LHCN-M2 (cell line): ENCODE results near the gene OR5K3. TPM values are rescaled to one million over a fixed set of nuclear protein-coding genes. Genes with fewer than 3 reads are reported as not detected.
"Not testable (repeated sequence)": the region's sequence is repeated elsewhere in the genome, so short reads cannot be mapped to it uniquely, and the experiment has no call there.

ENCODE experiments used
- DNase-seq: peaks from one replicate; pipeline ENCODE4 v3.0.0-alpha.2; 2012; ENCODE audit warnings: low read depth
- polyA plus RNA-seq: library from polyadenylated mRNA; unstranded; fragments of >200 nt; gene quantifications from one replicate; pipeline ENCODE4 v1.2.1, GENCODE V29; 2012; ENCODE audit warnings: missing spikeins
- total RNA-seq: library from RNA; depleted of rRNA; stranded (reverse); fragments of >200 nt; gene quantifications from 2 replicates; pipeline ENCODE4 v1.2.3, GENCODE V29; 2014; rRNA removed

Gene OR5K3
- total RNA-seq: not detected in 2 replicates
- polyA plus RNA-seq: not detected

GRCh38 chr3:98390366-98390765, at the start of gene OR5K3:
OR5K3 (plus strand) TSS chr3:98390666; CDS start chr3:98390666, 0 bp downstream.
- no peak for DNase-seq

GRCh38 chr3:98341758-98342157, 48.7 kb upstream of the OR5K3 start:
- DNase-seq: no peak

- DNase-seq: peak; percentile 50
These were observed 46.6 kb upstream of the OR5K3 start for GRCh38 chr3:98343647-98344507.

- no peak for DNase-seq
These were observed 40.4 kb upstream of the OR5K3 start for GRCh38 chr3:98350082-98350481.

- DNase-seq: no peak
These were observed 36.9 kb upstream of the OR5K3 start, which contains the start of gene OR5K4 for GRCh38 chr3:98353554-98353953. OR5K4 (plus strand) TSS chr3:98353854; CDS start chr3:98353854, 0 bp downstream.

- DNase-seq: no peak
These were observed 31.2 kb upstream of the OR5K3 start for GRCh38 chr3:98359250-98359649.

GRCh38 chr3:98359993-98360675, 30.3 kb upstream of the OR5K3 start:
- DNase-seq: no peak

GRCh38 chr3:98360681-98361080, 29.8 kb upstream of the OR5K3 start:
- DNase-seq: no peak

- DNase-seq: no peak
These were observed 29.2 kb upstream of the OR5K3 start for GRCh38 chr3:98361289-98361688.

GRCh38 chr3:98367464-98368246, 22.8 kb upstream of the OR5K3 start:
- DNase-seq: no peak

- DNase-seq: no peak
These were observed 19.3 kb upstream of the OR5K3 start for GRCh38 chr3:98371186-98371585.

GRCh38 chr3:98371853-98372252, 18.6 kb upstream of the OR5K3 start:
- DNase-seq: no peak

GRCh38 chr3:98372445-98372844, 18.0 kb upstream of the OR5K3 start:
- no peak for DNase-seq

GRCh38 chr3:98376631-98377030, 13.8 kb upstream of the OR5K3 start:
- DNase-seq: no peak

- DNase-seq: no peak
These were observed 2.3 kb upstream of the OR5K3 start for GRCh38 chr3:98388147-98388546.

- DNase-seq: no peak
These were observed 4.6 kb downstream of the OR5K3 start for GRCh38 chr3:98395101-98395500.

- DNase-seq: not testable (repeated sequence)
These were observed 6.0 kb downstream of the OR5K3 start for GRCh38 chr3:98396482-98396881.

- DNase-seq: no peak
These were observed 8.0 kb downstream of the OR5K3 start for GRCh38 chr3:98398513-98398912.

- DNase-seq: no peak
These were observed 12.0 kb downstream of the OR5K3 start for GRCh38 chr3:98402507-98402906.

GRCh38 chr3:98404010-98404409, 13.5 kb downstream of the OR5K3 start:
- no peak for DNase-seq

GRCh38 chr3:98406034-98406433, 15.6 kb downstream of the OR5K3 start:
- DNase-seq: no peak

- DNase-seq: no peak
These were observed 42.1 kb downstream of the OR5K3 start for GRCh38 chr3:98432575-98432974.
